SK-N-SH treated with all-trans-retinoic acid at 6 μM for 48 hours (cell line): ENCODE results near the gene CIT.

Experiments
- ATAC-seq: fragments of 200-7000 bp; cut with Tn5 transposase; 3 replicates; pipeline ENCODE4 v1.9.1; 2020; ENCODE audit warnings: mild to moderate bottlenecking, moderate library complexity
- ARNTL ChIP-seq: fragments of 450-650 bp; formaldehyde crosslinking; IDR thresholded peaks from 2 replicates; pipeline ENCODE4 v1.5.0; 2020; ENCODE audit warnings: low read depth, mild to moderate bottlenecking, moderate library complexity, borderline replicate concordance
- BACH2 ChIP-seq: fragments of 250-450 bp; sonication (Bioruptor Pico); IDR thresholded peaks from 2 replicates; pipeline ENCODE4 v1.9.0; 2021; ENCODE audit warnings: mild to moderate bottlenecking, borderline replicate concordance
- CSDC2 ChIP-seq: fragments of 250-450 bp; sonication (Bioruptor Pico); IDR thresholded peaks from 2 replicates; pipeline ENCODE4 v1.5.0; 2020; ENCODE audit warnings: mild to moderate bottlenecking, moderate library complexity
- ESRRG ChIP-seq: fragments of 250-450 bp; sonication (Bioruptor Pico); IDR thresholded peaks from 2 replicates; pipeline ENCODE4 v1.6.1; 2021; ENCODE audit warnings: mild to moderate bottlenecking
- GLIS3 ChIP-seq: fragments of 250-450 bp; sonication (Bioruptor Pico); IDR thresholded peaks from 2 replicates; pipeline ENCODE4 v1.5.0; 2020; ENCODE audit warnings: mild to moderate bottlenecking, moderate library complexity
- ISL1 ChIP-seq: fragments of 250-450 bp; sonication (Bioruptor Pico); IDR thresholded peaks from 2 replicates; pipeline ENCODE4 v2.1.2; 2022; ENCODE audit warnings: mild to moderate bottlenecking, moderate library complexity
- OSR1 ChIP-seq: fragments of 250-450 bp; sonication (Bioruptor Pico); IDR thresholded peaks from 2 replicates; pipeline ENCODE4 v1.8.0; 2022; ENCODE audit warnings: moderate library complexity, mild to moderate bottlenecking, inconsistent platforms
- PPARA ChIP-seq: fragments of 250-450 bp; sonication (Bioruptor Pico); IDR thresholded peaks from 2 replicates; pipeline ENCODE4 v1.5.0; 2020; ENCODE audit warnings: mild to moderate bottlenecking, borderline replicate concordance
- RARB ChIP-seq: fragments of 250-450 bp; sonication (Bioruptor Pico); IDR thresholded peaks from 2 replicates; pipeline ENCODE4 v1.8.0; 2021; ENCODE audit warnings: mild to moderate bottlenecking, moderate library complexity
- TCF4 ChIP-seq: fragments of 250-450 bp; sonication (Bioruptor Pico); IDR thresholded peaks from 2 replicates; pipeline ENCODE4 v1.8.0; 2021; ENCODE audit warnings: mild to moderate bottlenecking, moderate library complexity, borderline replicate concordance
- TOX ChIP-seq: fragments of 250-450 bp; sonication (Bioruptor Pico); IDR thresholded peaks from 2 replicates; pipeline ENCODE4 v1.8.0; 2021; ENCODE audit warnings: mild to moderate bottlenecking, moderate library complexity, borderline replicate concordance
- ZC3H10 ChIP-seq: fragments of 250-450 bp; sonication (Bioruptor Pico); IDR thresholded peaks from 2 replicates; pipeline ENCODE4 v1.5.1; 2021; ENCODE audit warnings: mild to moderate bottlenecking, moderate library complexity
- ZFP3 ChIP-seq: fragments of 250-450 bp; sonication (Bioruptor Pico); IDR thresholded peaks from 2 replicates; pipeline ENCODE4 v1.5.0; 2020; ENCODE audit warnings: mild to moderate bottlenecking, moderate library complexity
- ZFP30 ChIP-seq: fragments of 450-650 bp; formaldehyde crosslinking; IDR thresholded peaks from 2 replicates; pipeline ENCODE4 v1.5.0; 2022; ENCODE audit warnings: mild to moderate bottlenecking, moderate library complexity
- ZNF565 ChIP-seq: fragments of 450-650 bp; formaldehyde crosslinking; conservative IDR thresholded peaks from 2 replicates; pipeline ENCODE4 v1.5.0; 2020; ENCODE audit warnings: low read depth, mild to moderate bottlenecking, moderate library complexity
- ZNF70 ChIP-seq: fragments of 450-650 bp; formaldehyde crosslinking; IDR thresholded peaks from 2 replicates; pipeline ENCODE4 v1.5.0; 2020; ENCODE audit warnings: mild to moderate bottlenecking, moderate library complexity
- ZNF8 ChIP-seq: fragments of 450-650 bp; formaldehyde crosslinking; IDR thresholded peaks from 2 replicates; pipeline ENCODE4 v1.5.0; 2020; ENCODE audit warnings: mild to moderate bottlenecking, moderate library complexity
- TF ChIP-seq, protein P1 (sequence below): fragments of 250-450 bp; sonication (Bioruptor Pico); IDR thresholded peaks from 2 replicates; pipeline ENCODE4 v1.8.0; 2021; ENCODE audit warnings: low read depth, mild to moderate bottlenecking, moderate library complexity, borderline replicate concordance
- TF ChIP-seq, protein P2 (sequence below): fragments of 250-450 bp; sonication (Bioruptor Pico); IDR thresholded peaks from 2 replicates; pipeline ENCODE4 v1.5.1; 2020; ENCODE audit warnings: low read depth, mild to moderate bottlenecking, moderate library complexity
- TF ChIP-seq, protein P3 (sequence below): fragments of 250-450 bp; sonication (Bioruptor Pico); IDR thresholded peaks from 2 replicates; pipeline ENCODE4 v1.8.0; 2020; ENCODE audit warnings: mild to moderate bottlenecking, moderate library complexity, borderline replicate concordance
- TF ChIP-seq, protein P4 (sequence below): fragments of 250-450 bp; sonication (Bioruptor Pico); IDR thresholded peaks from 2 replicates; pipeline ENCODE4 v1.5.1; 2021; ENCODE audit warnings: mild to moderate bottlenecking, moderate library complexity
- TF ChIP-seq, protein P5 (sequence below): fragments of 250-450 bp; sonication (Bioruptor Pico); IDR thresholded peaks from 2 replicates; pipeline ENCODE4 v1.5.0; 2020; ENCODE audit warnings: mild to moderate bottlenecking, moderate library complexity

The CIT gene

DNA sequence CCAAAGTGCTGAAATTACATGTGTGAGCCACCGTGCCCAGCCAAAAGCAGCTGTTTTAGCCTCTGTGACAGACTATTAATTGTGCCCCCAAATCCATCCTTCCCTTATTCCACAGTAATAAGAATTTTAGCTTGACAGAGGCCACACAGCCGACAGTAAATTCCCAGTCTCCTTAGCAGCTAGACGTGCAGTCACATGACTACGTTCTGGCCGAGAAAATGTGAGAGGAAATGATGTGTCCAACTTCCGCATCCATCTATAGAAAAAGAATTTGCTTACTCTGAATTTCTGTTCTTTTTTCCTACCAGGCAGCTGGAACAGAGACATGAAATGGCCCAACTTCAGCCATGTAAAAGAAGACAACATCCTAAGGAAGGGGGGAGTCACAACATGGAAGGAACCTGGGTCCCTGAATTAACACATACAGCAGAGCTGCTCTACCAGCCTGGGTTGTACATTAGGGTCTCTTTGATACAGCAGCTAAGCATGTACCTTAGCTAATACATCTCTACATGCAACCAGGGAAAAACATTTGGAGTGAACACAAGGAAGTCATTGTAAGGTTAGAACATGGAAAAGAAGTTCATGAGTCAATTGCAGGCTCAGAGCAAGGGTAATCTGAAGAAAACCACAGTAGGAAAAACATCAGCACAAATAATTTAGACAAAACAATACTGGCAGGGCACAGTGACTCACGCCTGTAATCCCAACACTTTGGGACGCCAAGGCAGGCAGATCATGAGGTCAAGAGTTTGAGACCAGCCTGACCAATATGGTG is 35.5 kb downstream of the CIT start (continued):
- no peak for TF ChIP-seq ZC3H10 (CRISPR knock-in tag)
- TF ChIP-seq OSR1 (CRISPR knock-in tag): no peak
- TF ChIP-seq GLIS3 (CRISPR knock-in tag): no peak

DNA sequence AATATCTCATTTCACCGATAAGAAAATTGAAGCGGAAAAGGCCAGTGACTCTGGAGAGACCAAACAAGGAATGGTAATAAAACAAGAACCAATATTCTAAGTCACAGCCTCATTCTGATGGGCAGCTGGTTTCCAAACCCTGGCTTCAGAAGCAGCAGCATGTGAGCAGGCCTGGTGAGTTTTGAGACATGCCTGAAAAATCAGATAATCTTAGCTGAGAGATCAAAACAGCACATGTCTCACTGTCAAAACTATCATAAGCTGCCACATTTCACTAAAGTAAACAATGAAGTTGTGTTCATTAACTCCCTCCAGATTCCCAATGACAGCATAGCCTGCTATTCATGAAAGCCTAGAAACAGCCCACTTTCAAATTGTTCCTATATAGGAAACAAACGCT is 36.5 kb downstream of the CIT start:
- no peak for ATAC-seq
- TF ChIP-seq TOX (no peak), ZNF565 (CRISPR knock-in tag) (no peak), ISL1 (no peak), BACH2 (no peak), ZNF70 (CRISPR knock-in tag) (no peak), ZNF8 (CRISPR knock-in tag) (no peak), TCF4 (CRISPR knock-in tag) (no peak), RARB (no peak), ARNTL (CRISPR knock-in tag) (no peak), ZFP3 (CRISPR knock-in tag) (no peak), OSR1 (CRISPR knock-in tag) (no peak), ZFP30 (CRISPR knock-in tag) (no peak), CSDC2 (CRISPR knock-in tag) (no peak), GLIS3 (CRISPR knock-in tag) (no peak), PPARA (CRISPR knock-in tag) (no peak)
- TF ChIP-seq, protein P1, sequence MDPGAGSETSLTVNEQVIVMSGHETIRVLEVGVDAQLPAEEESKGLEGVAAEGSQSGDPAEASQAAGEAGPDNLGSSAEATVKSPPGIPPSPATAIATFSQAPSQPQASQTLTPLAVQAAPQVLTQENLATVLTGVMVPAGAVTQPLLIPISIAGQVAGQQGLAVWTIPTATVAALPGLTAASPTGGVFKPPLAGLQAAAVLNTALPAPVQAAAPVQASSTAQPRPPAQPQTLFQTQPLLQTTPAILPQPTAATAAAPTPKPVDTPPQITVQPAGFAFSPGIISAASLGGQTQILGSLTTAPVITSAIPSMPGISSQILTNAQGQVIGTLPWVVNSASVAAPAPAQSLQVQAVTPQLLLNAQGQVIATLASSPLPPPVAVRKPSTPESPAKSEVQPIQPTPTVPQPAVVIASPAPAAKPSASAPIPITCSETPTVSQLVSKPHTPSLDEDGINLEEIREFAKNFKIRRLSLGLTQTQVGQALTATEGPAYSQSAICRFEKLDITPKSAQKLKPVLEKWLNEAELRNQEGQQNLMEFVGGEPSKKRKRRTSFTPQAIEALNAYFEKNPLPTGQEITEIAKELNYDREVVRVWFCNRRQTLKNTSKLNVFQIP: no peak
- TF ChIP-seq, protein P2, sequence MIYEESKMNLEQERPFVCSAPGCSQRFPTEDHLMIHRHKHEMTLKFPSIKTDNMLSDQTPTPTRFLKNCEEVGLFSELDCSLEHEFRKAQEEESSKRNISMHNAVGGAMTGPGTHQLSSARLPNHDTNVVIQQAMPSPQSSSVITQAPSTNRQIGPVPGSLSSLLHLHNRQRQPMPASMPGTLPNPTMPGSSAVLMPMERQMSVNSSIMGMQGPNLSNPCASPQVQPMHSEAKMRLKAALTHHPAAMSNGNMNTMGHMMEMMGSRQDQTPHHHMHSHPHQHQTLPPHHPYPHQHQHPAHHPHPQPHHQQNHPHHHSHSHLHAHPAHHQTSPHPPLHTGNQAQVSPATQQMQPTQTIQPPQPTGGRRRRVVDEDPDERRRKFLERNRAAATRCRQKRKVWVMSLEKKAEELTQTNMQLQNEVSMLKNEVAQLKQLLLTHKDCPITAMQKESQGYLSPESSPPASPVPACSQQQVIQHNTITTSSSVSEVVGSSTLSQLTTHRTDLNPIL (CRISPR knock-in tag): no peak
- TF ChIP-seq, protein P3, sequence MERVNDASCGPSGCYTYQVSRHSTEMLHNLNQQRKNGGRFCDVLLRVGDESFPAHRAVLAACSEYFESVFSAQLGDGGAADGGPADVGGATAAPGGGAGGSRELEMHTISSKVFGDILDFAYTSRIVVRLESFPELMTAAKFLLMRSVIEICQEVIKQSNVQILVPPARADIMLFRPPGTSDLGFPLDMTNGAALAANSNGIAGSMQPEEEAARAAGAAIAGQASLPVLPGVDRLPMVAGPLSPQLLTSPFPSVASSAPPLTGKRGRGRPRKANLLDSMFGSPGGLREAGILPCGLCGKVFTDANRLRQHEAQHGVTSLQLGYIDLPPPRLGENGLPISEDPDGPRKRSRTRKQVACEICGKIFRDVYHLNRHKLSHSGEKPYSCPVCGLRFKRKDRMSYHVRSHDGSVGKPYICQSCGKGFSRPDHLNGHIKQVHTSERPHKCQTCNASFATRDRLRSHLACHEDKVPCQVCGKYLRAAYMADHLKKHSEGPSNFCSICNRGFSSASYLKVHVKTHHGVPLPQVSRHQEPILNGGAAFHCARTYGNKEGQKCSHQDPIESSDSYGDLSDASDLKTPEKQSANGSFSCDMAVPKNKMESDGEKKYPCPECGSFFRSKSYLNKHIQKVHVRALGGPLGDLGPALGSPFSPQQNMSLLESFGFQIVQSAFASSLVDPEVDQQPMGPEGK (CRISPR knock-in tag): no peak
- TF ChIP-seq, protein P4, sequence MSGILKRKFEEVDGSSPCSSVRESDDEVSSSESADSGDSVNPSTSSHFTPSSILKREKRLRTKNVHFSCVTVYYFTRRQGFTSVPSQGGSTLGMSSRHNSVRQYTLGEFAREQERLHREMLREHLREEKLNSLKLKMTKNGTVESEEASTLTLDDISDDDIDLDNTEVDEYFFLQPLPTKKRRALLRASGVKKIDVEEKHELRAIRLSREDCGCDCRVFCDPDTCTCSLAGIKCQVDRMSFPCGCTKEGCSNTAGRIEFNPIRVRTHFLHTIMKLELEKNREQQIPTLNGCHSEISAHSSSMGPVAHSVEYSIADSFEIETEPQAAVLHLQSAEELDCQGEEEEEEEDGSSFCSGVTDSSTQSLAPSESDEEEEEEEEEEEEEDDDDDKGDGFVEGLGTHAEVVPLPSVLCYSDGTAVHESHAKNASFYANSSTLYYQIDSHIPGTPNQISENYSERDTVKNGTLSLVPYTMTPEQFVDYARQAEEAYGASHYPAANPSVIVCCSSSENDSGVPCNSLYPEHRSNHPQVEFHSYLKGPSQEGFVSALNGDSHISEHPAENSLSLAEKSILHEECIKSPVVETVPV (CRISPR knock-in tag): no peak

DNA sequence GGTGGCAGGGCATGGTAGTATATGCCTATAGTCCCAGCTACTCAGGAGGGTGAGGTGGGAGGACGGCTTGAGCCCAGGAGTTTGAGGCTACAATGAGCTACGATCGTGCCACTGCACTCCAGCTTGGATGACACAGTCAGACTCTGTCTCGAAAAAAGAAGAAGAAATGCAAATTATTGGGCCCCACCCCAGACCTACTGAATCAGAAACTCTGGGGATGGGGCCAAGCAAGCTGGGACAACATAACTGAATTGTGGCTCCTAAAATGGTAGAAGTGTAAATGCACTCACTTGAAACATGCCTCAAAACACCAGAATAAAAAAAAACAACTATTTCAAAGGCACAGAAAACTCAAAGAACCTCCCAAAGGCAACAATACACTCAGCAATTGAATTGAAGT is 37.0 kb downstream of the CIT start:
- ATAC-seq: no peak
- no peak for TF ChIP-seq RARB
- TF ChIP-seq CSDC2 (CRISPR knock-in tag): no peak
- no peak for TF ChIP-seq ESRRG (CRISPR knock-in tag)

DNA sequence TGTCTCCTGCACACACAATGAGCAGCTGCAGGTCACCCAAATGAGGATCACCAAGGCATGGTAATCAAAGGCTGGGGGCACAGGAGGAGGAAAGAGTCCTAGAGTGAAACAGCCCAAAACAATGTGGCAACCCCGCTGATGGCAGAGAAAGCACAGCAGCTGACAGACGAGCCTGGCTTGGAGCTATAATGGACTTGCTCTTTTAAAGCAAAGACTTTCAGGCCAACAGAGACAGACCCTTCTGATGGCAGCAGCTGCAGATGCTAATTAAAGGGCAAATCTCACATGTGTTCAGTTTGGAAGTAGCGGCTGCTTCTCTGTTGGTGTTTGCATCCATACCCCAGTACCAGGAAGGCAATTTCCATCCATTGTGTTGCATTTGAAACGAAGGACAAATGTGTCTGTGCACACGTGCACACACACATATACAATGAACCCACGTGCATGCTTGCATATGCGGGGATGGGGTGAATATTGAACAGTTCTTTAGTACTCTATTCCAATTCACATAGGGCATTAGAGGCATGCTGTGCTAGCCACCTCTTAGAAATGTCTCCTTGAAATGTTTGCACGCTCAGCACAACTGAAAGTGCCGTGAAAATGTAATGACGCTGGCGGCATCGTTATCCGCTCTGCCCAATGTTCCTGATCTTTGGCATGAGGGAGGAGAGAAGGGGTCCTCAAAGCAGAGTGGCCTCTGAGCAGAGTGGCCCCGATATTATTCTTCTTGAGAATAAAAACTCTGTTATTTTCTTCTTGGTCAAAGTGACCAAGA is 38.1 kb downstream of the CIT start:
- ATAC-seq: no peak
- TF ChIP-seq ESRRG (CRISPR knock-in tag) (no peak), CSDC2 (CRISPR knock-in tag) (no peak), GLIS3 (CRISPR knock-in tag) (no peak), ARNTL (CRISPR knock-in tag) (no peak), ISL1 (no peak), TOX (no peak), BACH2 (no peak), ZNF8 (CRISPR knock-in tag) (no peak), PPARA (CRISPR knock-in tag) (no peak)
- TF ChIP-seq, protein P4 (CRISPR knock-in tag): no peak
- TF ChIP-seq, protein P5, sequence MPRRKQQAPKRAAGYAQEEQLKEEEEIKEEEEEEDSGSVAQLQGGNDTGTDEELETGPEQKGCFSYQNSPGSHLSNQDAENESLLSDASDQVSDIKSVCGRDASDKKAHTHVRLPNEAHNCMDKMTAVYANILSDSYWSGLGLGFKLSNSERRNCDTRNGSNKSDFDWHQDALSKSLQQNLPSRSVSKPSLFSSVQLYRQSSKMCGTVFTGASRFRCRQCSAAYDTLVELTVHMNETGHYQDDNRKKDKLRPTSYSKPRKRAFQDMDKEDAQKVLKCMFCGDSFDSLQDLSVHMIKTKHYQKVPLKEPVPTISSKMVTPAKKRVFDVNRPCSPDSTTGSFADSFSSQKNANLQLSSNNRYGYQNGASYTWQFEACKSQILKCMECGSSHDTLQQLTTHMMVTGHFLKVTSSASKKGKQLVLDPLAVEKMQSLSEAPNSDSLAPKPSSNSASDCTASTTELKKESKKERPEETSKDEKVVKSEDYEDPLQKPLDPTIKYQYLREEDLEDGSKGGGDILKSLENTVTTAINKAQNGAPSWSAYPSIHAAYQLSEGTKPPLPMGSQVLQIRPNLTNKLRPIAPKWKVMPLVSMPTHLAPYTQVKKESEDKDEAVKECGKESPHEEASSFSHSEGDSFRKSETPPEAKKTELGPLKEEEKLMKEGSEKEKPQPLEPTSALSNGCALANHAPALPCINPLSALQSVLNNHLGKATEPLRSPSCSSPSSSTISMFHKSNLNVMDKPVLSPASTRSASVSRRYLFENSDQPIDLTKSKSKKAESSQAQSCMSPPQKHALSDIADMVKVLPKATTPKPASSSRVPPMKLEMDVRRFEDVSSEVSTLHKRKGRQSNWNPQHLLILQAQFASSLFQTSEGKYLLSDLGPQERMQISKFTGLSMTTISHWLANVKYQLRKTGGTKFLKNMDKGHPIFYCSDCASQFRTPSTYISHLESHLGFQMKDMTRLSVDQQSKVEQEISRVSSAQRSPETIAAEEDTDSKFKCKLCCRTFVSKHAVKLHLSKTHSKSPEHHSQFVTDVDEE (CRISPR knock-in tag): no peak
- TF ChIP-seq, protein P3 (CRISPR knock-in tag): no peak
